ENCODE data around the gene RPL19.

Gene RPL19

DNA sequence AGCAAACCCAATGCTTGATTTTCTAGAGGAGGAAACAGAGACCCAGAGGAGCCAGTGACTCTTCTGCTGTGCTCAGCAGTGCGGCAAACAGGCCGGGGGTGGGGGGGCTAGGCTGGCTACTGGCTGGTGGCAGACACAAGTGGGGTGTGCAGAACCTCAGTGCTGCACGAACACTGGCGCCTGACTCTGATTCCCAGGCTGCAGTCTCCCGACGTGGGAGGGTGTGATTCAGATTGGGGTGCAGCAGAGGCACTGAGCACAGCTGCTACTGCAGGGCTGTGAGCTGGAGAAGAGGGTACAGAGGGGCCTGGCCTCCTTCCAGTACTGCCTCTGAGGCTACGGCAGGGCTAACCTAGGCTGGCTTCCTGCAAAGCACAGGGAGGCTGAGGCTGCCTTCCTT is 8.1 kb downstream of the RPL19 start:
- TF ChIP-seq, protein P1, sequence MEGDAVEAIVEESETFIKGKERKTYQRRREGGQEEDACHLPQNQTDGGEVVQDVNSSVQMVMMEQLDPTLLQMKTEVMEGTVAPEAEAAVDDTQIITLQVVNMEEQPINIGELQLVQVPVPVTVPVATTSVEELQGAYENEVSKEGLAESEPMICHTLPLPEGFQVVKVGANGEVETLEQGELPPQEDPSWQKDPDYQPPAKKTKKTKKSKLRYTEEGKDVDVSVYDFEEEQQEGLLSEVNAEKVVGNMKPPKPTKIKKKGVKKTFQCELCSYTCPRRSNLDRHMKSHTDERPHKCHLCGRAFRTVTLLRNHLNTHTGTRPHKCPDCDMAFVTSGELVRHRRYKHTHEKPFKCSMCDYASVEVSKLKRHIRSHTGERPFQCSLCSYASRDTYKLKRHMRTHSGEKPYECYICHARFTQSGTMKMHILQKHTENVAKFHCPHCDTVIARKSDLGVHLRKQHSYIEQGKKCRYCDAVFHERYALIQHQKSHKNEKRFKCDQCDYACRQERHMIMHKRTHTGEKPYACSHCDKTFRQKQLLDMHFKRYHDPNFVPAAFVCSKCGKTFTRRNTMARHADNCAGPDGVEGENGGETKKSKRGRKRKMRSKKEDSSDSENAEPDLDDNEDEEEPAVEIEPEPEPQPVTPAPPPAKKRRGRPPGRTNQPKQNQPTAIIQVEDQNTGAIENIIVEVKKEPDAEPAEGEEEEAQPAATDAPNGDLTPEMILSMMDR (IDR thresholded peaks at IDR 0.05; ENCODE audit: insufficient read depth, low read length, missing control alignments): no peak
- ChIA-PET POLR2A (interaction anchor here (2.9 to 3.3 kb wide), 2 partner anchors 8 to 36 kb away, joined by 13 to 18 read pairs; partner anchors contain the start of gene RPL19), CTCF (interaction anchor here (1.1 to 13.8 kb wide), 4 partner anchors 15 to 225 kb away, joined by 3 to 429 read pairs (median 6); no protein-coding TSS in a partner anchor)
- DNase-seq (ENCODE audit: low read depth, low spot score): no peak
- H3K4me3 ChIP-seq (ENCODE audit: low read depth, low read length): no peak overlapping the region

DNA sequence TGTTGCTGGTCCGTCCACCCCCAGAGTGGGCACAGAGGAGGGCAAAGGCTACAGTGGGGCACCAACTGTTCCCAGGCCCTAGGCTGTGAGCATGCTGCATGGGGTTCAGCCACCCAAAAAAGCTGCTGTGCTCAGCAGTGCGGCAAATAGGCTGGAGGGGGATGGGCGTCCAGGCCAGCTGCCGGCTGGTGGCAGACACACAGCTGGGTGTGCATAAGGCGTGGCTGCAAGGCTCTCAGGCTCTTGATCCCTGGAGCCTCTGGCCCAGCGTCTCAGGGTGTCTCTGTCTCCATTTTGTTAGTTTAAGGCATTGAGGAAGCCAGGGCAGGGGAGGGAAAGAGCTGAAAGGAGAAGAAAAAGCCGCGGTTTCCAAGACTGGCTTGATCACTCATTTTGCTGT is 8.8 kb downstream of the RPL19 start:
- CTCF ChIA-PET: interaction anchor here (0.8 to 13.8 kb wide), 10 partner anchors 17 to 413 kb away, joined by 3 to 429 read pairs (median 4); partner anchors contain the start of gene STAC2
- no peak for DNase-seq (ENCODE audit: low read depth, low spot score)
- POLR2A ChIA-PET: interaction anchor here (1.7 to 3.3 kb wide), 2 partner anchors 9 kb away, joined by 6 to 13 read pairs; partner anchors contain the start of gene RPL19
- TF ChIP-seq, protein P1 (IDR thresholded peaks at IDR 0.05; ENCODE audit: insufficient read depth, low read length, missing control alignments): no peak
- H3K4me3 ChIP-seq (ENCODE audit: low read depth, low read length): no peak overlapping the region

DNA sequence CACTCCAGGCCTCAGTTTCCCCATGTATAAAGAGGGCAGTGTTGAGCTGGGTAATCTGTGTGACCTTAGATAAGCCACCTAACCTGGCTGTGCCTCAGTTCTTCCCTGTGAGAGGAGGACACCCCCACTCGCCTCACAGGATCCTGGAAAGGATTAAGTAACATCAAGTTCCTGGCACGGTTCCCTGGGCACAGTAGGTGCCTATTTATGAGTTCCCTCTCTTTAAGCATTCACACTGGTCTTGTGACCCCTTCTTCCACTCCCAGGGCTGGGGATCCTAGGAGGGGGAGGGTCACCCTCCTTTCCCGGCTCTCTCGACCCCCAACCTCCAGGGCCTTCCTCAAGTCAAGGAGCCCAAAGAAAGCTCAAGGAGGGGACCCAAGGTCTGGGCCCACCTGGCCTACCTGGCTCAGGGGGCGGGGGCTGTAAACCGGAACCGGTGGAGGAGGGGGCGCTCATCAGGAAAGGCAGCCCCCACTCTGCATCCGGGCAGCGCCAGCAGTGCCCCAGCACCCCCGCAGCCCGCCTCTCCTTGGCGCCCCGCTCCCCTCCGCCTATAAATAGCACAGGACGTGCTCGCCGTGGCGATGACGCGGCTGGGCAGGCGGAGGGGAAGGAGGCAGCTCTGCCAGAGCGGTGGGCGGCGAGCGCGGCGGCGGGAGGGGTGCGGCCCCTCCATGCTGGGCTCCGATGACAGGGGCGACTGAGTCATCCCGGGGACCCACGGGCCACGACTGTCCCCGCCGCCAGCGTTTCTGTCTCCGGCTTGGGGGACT is 9.4 kb downstream of the RPL19 start:
- TF ChIP-seq, protein P1 (IDR thresholded peaks at IDR 0.05; ENCODE audit: insufficient read depth, low read length, missing control alignments): no peak
- ChIA-PET CTCF (interaction anchor here (0.8 to 13.8 kb wide), 10 partner anchors 15 to 412 kb away, joined by 3 to 429 read pairs (median 4); partner anchors contain the start of gene STAC2), POLR2A (interaction anchor here (1.7 to 3.3 kb wide), 2 partner anchors 8 to 10 kb away, joined by 6 to 13 read pairs; partner anchors contain the start of gene RPL19)
- DNase-seq (ENCODE audit: low read depth, low spot score): no peak
- H3K4me3 ChIP-seq (ENCODE audit: low read depth, low read length): peak overlapping the region; percentile 51

DNA sequence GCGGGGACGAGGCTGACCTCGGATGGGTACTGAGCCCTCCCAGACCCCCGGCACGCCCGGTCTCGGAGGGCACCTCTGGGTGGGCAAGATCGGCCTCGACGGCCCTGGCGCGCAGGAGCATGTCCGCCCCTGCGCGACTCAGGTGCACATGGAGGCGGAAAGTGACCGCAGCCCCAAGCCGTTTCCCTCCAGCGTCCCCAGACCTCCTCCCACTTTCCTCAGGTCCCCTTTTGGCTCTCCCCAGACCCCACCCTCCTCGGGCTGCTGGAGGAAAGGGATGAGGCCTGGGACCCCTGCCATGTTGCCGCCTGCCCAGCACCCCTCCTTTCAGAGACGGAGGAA is 10.0 kb downstream of the RPL19 start:
- TF ChIP-seq, protein P1 (IDR thresholded peaks at IDR 0.05; ENCODE audit: insufficient read depth, low read length, missing control alignments): no peak
- ChIA-PET CTCF (interaction anchor here (0.8 to 13.8 kb wide), 7 partner anchors 16 to 412 kb away, joined by 3 to 429 read pairs (median 4); no protein-coding TSS in a partner anchor), POLR2A (interaction anchor here (1.7 to 3.3 kb wide), 2 partner anchors 8 to 10 kb away, joined by 6 to 13 read pairs; partner anchors contain the start of gene RPL19)

DNA sequence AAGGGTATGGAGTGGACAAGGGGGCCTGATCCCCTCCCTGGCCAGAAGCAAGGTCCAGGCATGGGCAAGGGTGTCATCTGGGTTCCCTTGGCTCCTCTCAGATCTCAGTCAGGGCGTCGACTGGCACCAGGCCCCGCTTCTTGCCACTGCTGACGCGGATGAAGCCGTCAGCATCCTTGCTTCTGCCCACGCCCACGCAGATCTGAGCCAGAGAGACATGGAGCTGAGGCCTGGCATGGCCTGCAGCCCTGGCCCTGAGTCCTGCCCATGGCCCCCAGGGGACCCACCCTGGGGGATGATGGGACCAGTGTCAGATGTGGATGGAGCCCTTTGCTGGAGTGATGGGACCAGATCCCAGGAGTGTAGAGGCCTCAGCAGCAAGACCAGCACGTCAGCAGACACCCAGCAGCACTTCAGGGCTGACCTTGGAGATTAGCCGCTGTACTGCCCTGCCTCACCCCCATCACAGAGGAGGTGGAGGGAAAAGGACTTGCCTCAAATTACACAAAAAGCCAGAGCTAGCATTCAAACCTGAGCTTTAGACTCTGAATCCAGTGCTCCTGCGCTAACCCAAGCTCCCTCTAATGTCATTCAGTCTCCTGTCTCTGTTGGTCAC is 12.2 kb downstream of the RPL19 start:
- POLR2A ChIA-PET: interaction anchor here (1.0 kb wide), 1 partner anchor 13 kb away, joined by 3 read pairs; the partner anchor contains the start of gene RPL19
- no peak for DNase-seq (ENCODE audit: low read depth, low spot score)
- H3K4me3 ChIP-seq (ENCODE audit: low read depth, low read length): no peak overlapping the region
- TF ChIP-seq, protein P1 (IDR thresholded peaks at IDR 0.05; ENCODE audit: insufficient read depth, low read length, missing control alignments): no peak
- CTCF ChIA-PET: interaction anchor here (0.6 to 4.2 kb wide), 3 partner anchors 24 to 38 kb away, joined by 5 to 20 read pairs (median 5); no protein-coding TSS in a partner anchor

More for the DNA sequence above, 10.0 kb downstream of the RPL19 start:
- no peak for DNase-seq (ENCODE audit: low read depth, low spot score)
- peak overlapping the region; percentile 51 for H3K4me3 ChIP-seq (ENCODE audit: low read depth, low read length)

All from AG04449 (cell line).